ENCODE data around the gene CAPN14. TPM values are rescaled to one million over a fixed set of nuclear protein-coding genes. Genes with fewer than 3 reads are reported as not detected.
A peak's percentile ranks its signal among the peaks of the same experiment; 100 is the strongest.

The CAPN14 gene
- total and polyA plus RNA-seq, 2 experiments from 2014 or later = 0.06 to 0.33 TPM

GRCh38 chr2:31170071-31170698, 47.1 kb downstream of the CAPN14 start:
- Histone ChIP-seq H4K20me1 (ENCODE audit: insufficient read depth, poor library complexity, severe bottlenecking) (no peaks in the 10 kb centered on the region), H2AFZ (no peak overlapping the region), H3K27me3 (peaks cover 6% of the 10 kb centered on the region), H3K9me2 (replicated peaks; ENCODE audit: insufficient read depth) (no peaks in the 10 kb centered on the region), H3K4me1 (ENCODE audit: insufficient read depth) (no peaks in the 10 kb centered on the region), H3K4me2 (no peak overlapping the region), H3K4me3 (no peak overlapping the region), H3K27ac (no peak overlapping the region), H3K9me3 (ENCODE audit: low read depth) (no peaks in the 10 kb centered on the region), H3K36me3 (replicated peaks; ENCODE audit: insufficient read depth, low read depth) (no peaks in the 10 kb centered on the region), H3K79me2 (no peaks in the 10 kb centered on the region)
- DNase-seq (ENCODE audit: low spot score) = peak; percentile 81
- WGBS (ENCODE audit: low lambda C conversion rate, missing lambda C conversion rate) = 1% methylated on average over 4 of the region's 4 CpGs
- TF ChIP-seq EZH2phosphoT487 (IDR thresholded peaks at IDR 0.05; ENCODE audit: low read depth, severe bottlenecking, unreplicated experiment) = no peak
- TF ChIP-seq CTCF (IDR thresholded peaks at IDR 0.05; ENCODE audit: poor library complexity) = peak; percentile 92

GRCh38 chr2:31168291-31168690, 49.0 kb downstream of the CAPN14 start:
- Histone ChIP-seq H2AFZ (no peak overlapping the region), H4K20me1 (ENCODE audit: insufficient read depth, poor library complexity, severe bottlenecking) (no peaks in the 10 kb centered on the region), H3K4me2 (no peak overlapping the region), H3K4me3 (no peak overlapping the region), H3K4me1 (ENCODE audit: insufficient read depth) (no peaks in the 10 kb centered on the region), H3K27me3 (peaks cover 11% of the 10 kb centered on the region), H3K36me3 (replicated peaks; ENCODE audit: insufficient read depth, low read depth) (no peaks in the 10 kb centered on the region), H3K27ac (no peak overlapping the region), H3K79me2 (no peaks in the 10 kb centered on the region), H3K9me2 (replicated peaks; ENCODE audit: insufficient read depth) (no peaks in the 10 kb centered on the region), H3K9me3 (ENCODE audit: low read depth) (no peaks in the 10 kb centered on the region)
- no peak for DNase-seq (ENCODE audit: low spot score)
- 93% methylated on average over 6 of the region's 6 CpGs for WGBS (ENCODE audit: low lambda C conversion rate, missing lambda C conversion rate)
- TF ChIP-seq EZH2 (IDR thresholded peaks at IDR 0.05; ENCODE audit: borderline replicate concordance) (no peak), EZH2phosphoT487 (IDR thresholded peaks at IDR 0.05; ENCODE audit: low read depth, severe bottlenecking, unreplicated experiment) (no peak), CTCF (IDR thresholded peaks at IDR 0.05; ENCODE audit: poor library complexity) (no peak)

- no peak overlapping the region for H3K4me3 ChIP-seq
- 88% methylated on average over 1 of the region's 1 CpG for WGBS (ENCODE audit: low lambda C conversion rate, missing lambda C conversion rate)
- H3K27me3 ChIP-seq = peaks cover 12% of the 10 kb centered on the region
- TF ChIP-seq EZH2 (IDR thresholded peaks at IDR 0.05; ENCODE audit: borderline replicate concordance) = no peak
- no peak for TF ChIP-seq CTCF (IDR thresholded peaks at IDR 0.05; ENCODE audit: poor library complexity)
- no peak for TF ChIP-seq EZH2phosphoT487 (IDR thresholded peaks at IDR 0.05; ENCODE audit: low read depth, severe bottlenecking, unreplicated experiment)
- H4K20me1 ChIP-seq (ENCODE audit: insufficient read depth, poor library complexity, severe bottlenecking) = no peaks in the 10 kb centered on the region
- no peaks in the 10 kb centered on the region for H3K79me2 ChIP-seq
- no peaks in the 10 kb centered on the region for H3K9me2 ChIP-seq (replicated peaks; ENCODE audit: insufficient read depth)
- DNase-seq (ENCODE audit: low spot score) = no peak
- no peaks in the 10 kb centered on the region for H3K9me3 ChIP-seq (ENCODE audit: low read depth)
- no peak overlapping the region for H3K27ac ChIP-seq
- no peak overlapping the region for H2AFZ ChIP-seq
- H3K4me2 ChIP-seq = no peak overlapping the region
- H3K36me3 ChIP-seq (replicated peaks; ENCODE audit: insufficient read depth, low read depth) = no peaks in the 10 kb centered on the region
- H3K4me1 ChIP-seq (ENCODE audit: insufficient read depth) = no peaks in the 10 kb centered on the region
Observed at GRCh38 chr2:31166925-31167324, 50.4 kb downstream of the CAPN14 start.
